Colon (tissue), 2 donors: ENCODE data around the gene ATAD2B.
"Not testable (repeated sequence)": the region's sequence is repeated elsewhere in the genome, so short reads cannot be mapped to it uniquely, and the experiment has no call there.

Experiments used
- FAIRE-seq: peaks from 2 replicates; lab custom pipeline; 2012; peaks lifted over from hg19 to GRCh38; lab: Jason Lieb, UNC
- donor health status: control.
- donor health status: control.

The ATAD2B gene

DNA sequence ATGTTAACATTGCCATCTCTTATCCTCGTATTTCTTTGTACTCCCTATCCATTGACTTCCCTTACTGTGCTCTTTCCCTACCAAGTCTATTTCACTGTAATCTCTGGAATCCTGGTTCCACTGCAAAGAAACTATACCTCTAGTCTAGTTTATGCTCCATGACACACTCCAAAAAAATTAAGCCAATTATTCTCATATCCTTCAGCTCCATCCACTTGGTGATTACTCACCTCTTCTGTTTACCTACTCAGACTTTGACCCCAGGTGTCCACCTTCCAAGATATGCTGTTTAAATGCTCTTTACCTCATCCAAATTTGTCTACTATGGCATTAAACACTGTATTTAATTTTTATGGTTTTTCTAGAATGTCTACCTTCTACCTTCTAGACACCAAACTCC lies 137.9 kb downstream of the ATAD2B start:
- FAIRE-seq: no peak

- FAIRE-seq: no peak
Measured at GRCh38 chr2:23788100-23788499, 138.8 kb downstream of the ATAD2B start.

DNA sequence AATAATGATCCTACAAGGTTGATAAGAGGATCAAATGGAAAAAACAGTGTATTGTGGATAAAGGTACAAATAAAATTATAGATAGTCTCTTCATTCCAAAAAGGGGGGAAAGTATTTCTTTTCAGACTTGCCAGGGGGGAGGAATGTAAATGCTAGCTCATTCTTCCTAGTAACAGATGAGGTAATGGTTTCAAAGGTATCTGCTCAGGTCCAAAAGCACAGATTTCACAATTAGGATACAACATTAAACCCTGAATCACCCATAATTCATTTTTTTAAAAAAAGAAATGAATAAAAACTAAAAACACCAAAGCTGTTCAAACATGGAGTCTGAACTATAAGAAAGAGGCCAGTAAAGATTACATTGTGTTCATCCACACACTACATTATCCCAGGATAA lies 142.0 kb downstream of the ATAD2B start:
- FAIRE-seq: no peak

DNA sequence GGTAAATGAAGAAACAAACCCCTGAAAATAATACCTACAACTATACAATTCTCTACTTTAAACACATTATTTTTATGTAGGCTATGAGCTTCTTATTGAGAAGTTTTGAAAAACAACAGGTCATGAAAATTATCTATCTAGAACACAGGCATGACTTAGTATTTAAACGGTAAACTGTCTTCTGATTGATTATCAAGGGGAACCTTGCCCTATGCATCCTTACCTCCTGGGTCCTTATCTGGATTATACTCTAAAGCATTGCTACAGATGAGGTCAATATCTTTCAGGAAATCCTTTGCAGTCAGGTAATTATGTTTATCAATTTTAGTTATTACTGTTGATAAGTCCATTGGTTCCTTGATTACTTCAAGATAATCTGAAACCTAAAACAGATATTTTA lies 144.3 kb downstream of the ATAD2B start:
- FAIRE-seq: peak; percentile 58

GRCh38 chr2:23782126-23782525 lies 144.8 kb downstream of the ATAD2B start:
- no peak for FAIRE-seq

GRCh38 chr2:23780465-23780864 lies 146.5 kb downstream of the ATAD2B start:
- FAIRE-seq: not testable (repeated sequence)

DNA sequence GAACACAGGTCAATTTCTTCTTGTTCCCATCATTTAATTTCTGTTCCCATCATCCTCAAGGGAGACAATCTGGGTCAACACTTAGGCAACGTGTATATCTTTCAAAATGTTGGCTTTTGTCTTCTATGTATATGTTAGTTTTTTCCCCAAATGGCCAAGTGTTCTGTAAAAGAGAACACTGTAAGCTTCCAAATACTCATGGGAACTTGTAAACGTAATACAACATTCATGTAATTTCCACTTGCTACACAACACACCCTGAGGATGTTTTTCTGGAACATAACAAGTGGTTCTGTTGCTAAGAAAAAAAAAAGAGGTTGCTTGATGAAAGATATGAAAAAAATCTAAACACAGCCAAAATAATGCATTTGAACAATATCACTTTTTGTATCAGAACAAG lies 149.1 kb downstream of the ATAD2B start:
- FAIRE-seq: no peak

DNA sequence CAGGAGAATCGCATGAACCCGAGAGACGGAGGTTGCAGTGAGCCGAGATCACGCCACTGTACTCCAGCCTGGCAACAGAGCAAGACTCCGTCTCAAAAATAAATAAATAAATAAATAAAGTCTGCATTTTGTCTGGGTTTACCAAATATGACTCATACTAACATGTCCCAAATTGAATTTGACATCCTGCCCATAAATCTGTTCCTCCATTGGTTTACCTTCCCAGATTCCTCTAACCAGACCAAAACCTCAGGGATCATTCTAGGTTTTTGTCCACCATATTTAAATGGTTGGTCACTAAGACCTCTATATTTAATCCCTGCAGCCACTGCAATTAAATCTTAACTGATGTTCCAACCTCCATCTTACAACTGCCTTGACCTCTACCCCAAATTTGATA lies 150.9 kb downstream of the ATAD2B start:
- no peak for FAIRE-seq

- FAIRE-seq: no peak
Measured at GRCh38 chr2:23772684-23773083, 154.2 kb downstream of the ATAD2B start.

DNA sequence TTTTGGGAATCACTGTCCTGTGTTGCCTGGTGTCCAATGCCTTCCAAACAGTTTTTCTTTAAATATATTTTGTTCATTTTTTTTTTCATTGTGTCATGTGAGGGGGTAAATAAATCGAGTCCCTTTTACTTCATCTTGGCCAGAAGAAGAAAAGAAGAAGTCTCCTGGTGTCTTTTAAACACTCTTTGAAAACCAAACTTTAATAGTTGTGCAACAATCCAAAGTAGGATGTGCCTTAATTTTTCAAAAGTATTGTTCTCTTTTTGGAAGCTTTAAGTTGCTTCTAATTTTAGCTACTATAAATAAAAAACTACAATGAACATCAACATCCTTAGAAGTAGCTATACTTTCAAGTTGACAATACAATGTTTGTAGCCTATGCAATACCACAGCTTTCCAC lies 154.9 kb downstream of the ATAD2B start:
- no peak for FAIRE-seq

DNA sequence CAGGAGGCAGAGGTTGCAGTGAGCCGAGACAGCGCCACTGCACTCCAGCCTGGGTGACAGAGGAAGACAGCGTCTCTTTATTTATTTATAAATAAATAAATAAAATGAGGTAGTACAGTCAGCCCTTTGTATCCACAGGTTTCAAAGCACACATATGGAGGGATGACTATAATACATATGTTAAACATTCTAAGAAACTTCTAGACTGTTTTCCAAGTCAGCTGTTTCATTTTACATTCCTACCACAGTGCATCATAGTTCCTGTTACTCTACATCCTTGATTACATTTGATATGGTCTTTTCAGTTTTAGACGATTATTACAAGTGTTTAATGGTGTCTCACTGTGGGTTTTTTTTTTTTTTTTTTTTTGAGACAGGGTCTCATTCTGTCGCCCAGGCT lies 157.6 kb downstream of the ATAD2B start:
- FAIRE-seq: no peak

- FAIRE-seq: no peak
Measured at GRCh38 chr2:23767876-23768621, 158.9 kb downstream of the ATAD2B start.

- FAIRE-seq: no peak
Measured at GRCh38 chr2:23762141-23762540, 164.8 kb downstream of the ATAD2B start.

DNA sequence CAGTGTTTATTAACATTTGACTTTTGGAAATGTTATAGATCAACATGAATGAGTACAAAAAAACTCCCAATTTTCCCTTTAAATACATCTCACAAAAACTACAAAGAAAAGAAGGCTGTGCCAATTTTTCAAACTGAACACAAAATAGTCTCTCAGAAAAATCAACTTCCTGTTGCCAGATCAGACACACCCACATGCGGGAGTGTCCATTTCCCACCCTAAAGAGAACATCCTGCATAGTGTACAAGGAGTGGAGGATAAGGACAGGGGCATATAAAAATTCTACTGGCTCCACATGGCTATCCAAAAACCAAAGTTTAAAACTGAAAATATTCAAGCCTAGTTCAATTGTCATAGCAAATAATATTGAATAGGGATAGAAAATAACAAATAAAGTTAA lies 165.3 kb downstream of the ATAD2B start:
- FAIRE-seq: no peak

DNA sequence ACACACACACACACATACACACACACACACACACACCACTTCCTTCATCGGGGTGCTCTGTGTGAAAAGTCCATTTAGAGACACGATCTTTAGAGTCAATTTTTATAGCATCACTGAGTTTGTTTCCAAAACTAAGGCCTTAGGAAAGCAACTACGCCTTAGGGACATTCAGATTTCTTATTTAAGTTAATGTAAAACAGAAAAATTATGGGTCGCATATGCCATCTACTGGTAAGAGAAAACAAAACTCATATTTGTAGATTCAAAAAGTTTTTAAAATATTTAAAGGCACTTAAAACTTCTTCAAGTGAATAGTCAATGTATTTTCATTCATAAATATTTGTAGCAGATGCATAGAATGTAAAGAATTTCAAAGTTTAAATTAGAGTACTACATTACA lies 166.2 kb downstream of the ATAD2B start:
- no peak for FAIRE-seq

DNA sequence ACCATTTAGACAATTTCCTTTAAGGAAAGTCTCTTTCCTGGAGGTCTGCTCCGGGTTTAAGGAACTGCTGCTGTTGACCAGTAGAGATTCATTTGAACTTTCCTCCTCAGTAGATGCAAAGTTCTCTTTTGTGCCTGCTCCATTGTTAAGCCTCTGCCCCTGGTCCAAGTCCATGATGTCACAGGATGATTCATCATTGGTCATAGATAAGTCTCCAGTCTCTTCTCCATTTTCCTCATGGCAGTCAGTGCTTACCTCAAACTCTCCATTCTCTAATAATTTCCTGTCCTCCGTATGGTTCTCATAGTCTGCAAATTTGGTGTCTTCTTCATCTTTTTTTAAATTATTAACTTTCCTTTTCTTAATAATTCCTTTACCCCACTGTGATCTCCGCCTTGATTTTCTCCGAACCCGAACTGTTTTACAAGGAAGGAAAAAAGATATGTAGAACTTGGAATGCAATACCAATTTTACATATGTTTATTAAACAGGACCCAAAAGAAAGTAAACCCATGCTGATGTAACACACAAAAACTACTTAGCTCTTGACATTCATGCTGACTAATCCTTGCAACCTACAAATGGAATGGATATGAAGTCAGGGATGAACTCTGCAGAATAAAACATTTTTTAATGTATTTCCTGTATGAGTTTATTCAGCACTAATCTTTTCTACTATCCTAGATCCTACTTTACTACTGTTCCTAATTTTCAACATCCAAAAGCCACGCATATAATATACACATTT lies 169.1 kb downstream of the ATAD2B start:
- FAIRE-seq: no peak

DNA sequence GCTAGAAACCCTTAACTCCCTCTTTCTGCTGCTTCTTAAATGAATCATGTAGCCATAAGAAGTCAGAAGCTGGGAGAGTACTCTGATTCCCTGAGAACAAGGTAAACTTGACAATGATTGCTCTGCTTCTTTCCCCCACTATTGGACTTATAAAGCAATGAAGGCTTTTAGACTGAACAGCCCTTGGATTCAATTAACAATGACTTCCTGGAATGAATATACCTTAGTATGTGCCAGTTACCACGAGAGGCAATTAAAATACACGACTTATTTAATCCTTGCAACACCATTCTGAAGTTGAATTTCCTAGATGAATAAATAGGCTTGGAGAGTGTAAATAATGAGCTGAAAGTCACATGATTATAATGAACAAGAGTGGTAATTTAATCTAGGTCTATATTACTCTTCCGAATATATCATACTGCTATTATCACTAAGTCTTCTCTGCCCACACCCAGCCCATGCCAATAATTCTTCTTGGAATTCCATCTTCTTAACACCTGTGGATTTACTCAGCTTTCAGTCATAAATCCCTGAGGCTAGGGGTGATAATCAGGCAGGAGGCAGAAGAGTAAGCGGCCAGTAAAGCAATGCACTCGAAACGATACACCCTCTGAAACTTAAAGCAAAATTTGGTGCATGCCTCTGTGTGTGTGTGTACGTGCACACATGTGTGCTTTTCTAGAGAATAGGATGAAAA lies 170.2 kb downstream of the ATAD2B start:
- no peak for FAIRE-seq

GRCh38 chr2:23754970-23755369 lies 172.0 kb downstream of the ATAD2B start:
- no peak for FAIRE-seq

DNA sequence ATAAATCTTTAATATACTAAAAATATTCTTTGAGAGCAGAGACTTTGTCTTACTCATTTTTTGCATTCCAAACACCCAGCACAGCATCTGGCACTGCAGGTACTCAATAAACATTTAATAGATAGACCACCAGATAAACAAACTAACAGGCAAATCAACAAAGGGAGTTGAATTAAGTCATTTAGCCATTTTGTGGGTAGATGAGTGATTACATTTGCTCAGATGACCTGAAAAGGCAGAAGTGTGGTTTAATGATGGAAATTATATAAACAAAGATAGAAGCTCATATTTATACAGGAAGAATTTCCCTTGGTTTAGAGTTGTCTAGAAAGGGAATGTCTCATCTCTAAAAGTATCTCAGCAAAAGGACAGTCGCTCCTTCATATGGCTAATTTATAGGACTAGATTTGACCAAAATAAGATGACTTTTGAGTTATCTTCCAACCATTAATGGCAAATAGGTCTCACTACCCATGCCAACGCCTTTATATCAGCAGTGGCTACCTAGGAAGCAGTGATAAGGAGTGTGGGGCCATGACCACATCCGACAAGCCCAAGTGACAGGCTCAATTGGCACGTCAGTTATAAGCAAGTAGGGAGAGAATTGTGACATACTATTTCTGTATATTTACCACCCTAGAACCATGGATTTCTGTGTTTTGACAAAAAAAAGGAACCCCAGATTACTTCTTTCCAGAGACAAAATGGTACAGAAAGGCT lies 173.5 kb downstream of the ATAD2B start:
- FAIRE-seq: no peak

GRCh38 chr2:23751747-23752265 lies 175.1 kb downstream of the ATAD2B start:
- FAIRE-seq: no peak

GRCh38 chr2:23746141-23746863 lies 180.6 kb downstream of the ATAD2B start:
- no peak for FAIRE-seq

GRCh38 chr2:23745726-23746105 lies 181.2 kb downstream of the ATAD2B start:
- FAIRE-seq: no peak
